Endodermal cell (in vitro differentiated cells): Measurements from ENCODE around the gene MST1. TPM values are rescaled to one million over a fixed set of nuclear protein-coding genes. Genes with fewer than 3 reads are reported as not detected.

Source experiments
- DNase-seq: peaks from one replicate; pipeline ENCODE4 v3.0.0-alpha.2; 2017
- H3K27ac ChIP-seq: 2 replicates; pipeline ENCODE4 v1.5.1; 2013; ENCODE audit warnings: mild to moderate bottlenecking, low read depth, low read length, moderate library complexity
- H3K27me3 ChIP-seq: 2 replicates; pipeline ENCODE4 v1.6.1; 2013; ENCODE audit warnings: mild to moderate bottlenecking, low read length, moderate library complexity; ENCODE audit not compliant: insufficient read depth, control insufficient read depth, poor library complexity, severe bottlenecking
- H3K36me3 ChIP-seq: 2 replicates; pipeline ENCODE4 v1.7.0; 2013; ENCODE audit warnings: mild to moderate bottlenecking, low read length, moderate library complexity; ENCODE audit not compliant: control insufficient read depth, insufficient read depth
- H3K4me1 ChIP-seq: one replicate; pipeline ENCODE4 v1.7.0; 2013; ENCODE audit warnings: low read length; ENCODE audit not compliant: control insufficient read depth, insufficient read depth
- H3K4me3 ChIP-seq: 2 replicates; pipeline ENCODE4 v1.5.1; 2013; ENCODE audit warnings: mild to moderate bottlenecking, low read length, moderate library complexity
- H3K9ac ChIP-seq: 2 replicates; pipeline ENCODE4 v1.6.1; 2013; ENCODE audit warnings: mild to moderate bottlenecking, low read length, moderate library complexity; ENCODE audit not compliant: poor library complexity, severe bottlenecking; ENCODE audit errors: extremely low read depth
- H3K9me3 ChIP-seq: 2 replicates; pipeline ENCODE4 v1.6.1; 2013; ENCODE audit warnings: mild to moderate bottlenecking, low read length, moderate library complexity; ENCODE audit not compliant: control insufficient read depth
- H3K27ac Mint-ChIP-seq: 2 replicates; pipeline ENCODE4 v1.8.0; 2020; ENCODE audit warnings: mixed read lengths
- H3K27me3 Mint-ChIP-seq: 2 replicates; pipeline ENCODE4 v1.8.0; 2021; ENCODE audit warnings: mild to moderate bottlenecking, mixed read lengths; ENCODE audit not compliant: insufficient read depth
- H3K36me3 Mint-ChIP-seq: 2 replicates; pipeline ENCODE4 v1.8.0; 2020; ENCODE audit warnings: low read depth, mixed read lengths
- H3K4me1 Mint-ChIP-seq: 2 replicates; pipeline ENCODE4 v1.8.0; 2020; ENCODE audit warnings: mixed read lengths
- H3K4me3 Mint-ChIP-seq: 2 replicates; pipeline ENCODE4 v1.8.0; 2020; ENCODE audit warnings: mild to moderate bottlenecking, moderate library complexity, mixed read lengths
- H3K9me3 Mint-ChIP-seq: 2 replicates; pipeline ENCODE4 v1.8.0; 2020; ENCODE audit warnings: mild to moderate bottlenecking, mixed read lengths
- CTCF ChIP-seq: fragments of 200-600 bp; sonication (generic); conservative IDR thresholded peaks from 2 replicates; pipeline ENCODE4 v1.5.0; 2021; ENCODE audit warnings: antibody characterized with exemption, mild to moderate bottlenecking
- WGBS, 2 experiments: methylation state at CpG; one replicate each; pipeline versions ENCODE4 v1.1.5 to v1.1.7; 2013; ENCODE audit warnings: missing lambda C conversion rate in 2 of 2, mixed read lengths in 1 of 2; ENCODE audit not compliant: insufficient coverage in 1 of 2, insufficient read length in 1 of 2; 5-methylcytosine and 5-hydroxymethylcytosine counted together
- total RNA-seq, 2 donors: library from RNA; stranded (reverse); fragmentation: NEBNext Ultra II Directional in 1 of 2; extraction: Animal tissue kit (Norgen Biotek cat#: 25700) in 1 of 2; gene quantifications; 2 replicates in 1 of 2; 3 replicates in 1 of 2; pipeline ENCODE4 v1.2.1, GENCODE V29; 2021

MST1 gene
- total RNA-seq, 2 donors from 2014 or later: 30.8 to 35.5 TPM

- DNase-seq: peak; percentile 62
- Histone ChIP-seq H3K9me3 (no peaks in the 10 kb centered on the region), H3K9ac (no peak overlapping the region), H3K36me3 (no peaks in the 10 kb centered on the region), H3K27me3 (no peaks in the 10 kb centered on the region), H3K27ac (no peak overlapping the region), H3K4me3 (no peak overlapping the region), H3K4me1 (no peaks in the 10 kb centered on the region)
- Mint-ChIP-seq H3K4me3 (no peak overlapping the region), H3K27me3 (no peaks in the 10 kb centered on the region), H3K27ac (no peak overlapping the region), H3K36me3 (peaks cover 2% of the 10 kb centered on the region), H3K4me1 (no peaks in the 10 kb centered on the region), H3K9me3 (peaks cover 6% of the 10 kb centered on the region)
- peak; percentile 65 for TF ChIP-seq CTCF
- WGBS, 2 experiments: 88% methylated on average over 3 of the region's 3 CpGs; no CpG with 5 or more reads in 1 of the 2 experiments
These were observed 54.5 kb downstream of the MST1 start for GRCh38 chr3:49634736-49635135.

Other genes starting within 250 kb of the MST1 start
- 100 to 1,000 TPM; 145 to 176 TPM for gene DAG1, start 219.2 kb downstream of the MST1 start, total RNA-seq
- 1 to 10 TPM; 2.4 to 2.5 TPM for gene BSN, start 135.0 kb downstream of the MST1 start, total RNA-seq
- gene APEH, start 15.1 kb downstream of the MST1 start, total RNA-seq: 100 to 1,000 TPM; 188 to 216 TPM
- 10 to 100 TPM; 47.3 to 47.6 TPM for gene RNF123, start 83 bp upstream of the MST1 start, total RNA-seq
- gene AMIGO3, start 30.2 kb upstream of the MST1 start, total RNA-seq: 1 to 10 TPM; 1.4 to 3.0 TPM
- 10 to 100 TPM; 35.5 to 38.2 TPM for gene GMPPB, start 34.5 kb upstream of the MST1 start, total RNA-seq
- gene IP6K1, start 97.1 kb upstream of the MST1 start, total RNA-seq: 10 to 100 TPM; 45.8 to 49.8 TPM
- not detected for gene CDHR4, start 110.4 kb upstream of the MST1 start, total RNA-seq
- gene INKA1, start 113.8 kb upstream of the MST1 start, total RNA-seq: not detected
- gene UBA7, start 124.5 kb upstream of the MST1 start, total RNA-seq: 1 to 10 TPM; 1.0 to 3.4 TPM
- gene TRAIP, start 167.1 kb upstream of the MST1 start, total RNA-seq: 10 to 100 TPM; 22.3 to 32.8 TPM
- 1 to 10 TPM in 1 of 2 donors, under 1 TPM in 1; 0.75 to 7.1 TPM for gene CAMKV, start 180.4 kb upstream of the MST1 start, total RNA-seq
- gene MST1R, start 214.4 kb upstream of the MST1 start, total RNA-seq: 10 to 100 TPM in 1 of 2 donors, 1 to 10 TPM in 1; 6.8 to 11.2 TPM
- 1 to 10 TPM; 4.1 to 6.2 TPM for gene MON1A, start 240.3 kb upstream of the MST1 start, total RNA-seq